Activated naive CD4-positive, alpha-beta T cell treated with anti-CD3 and anti-CD28 coated beads, Interleukin-2, amount 50 U/mL, for 24 hours (primary cell): ENCODE data around the gene ZNF521.

Experiments
- H3K27ac Mint-ChIP-seq: one replicate; pipeline ENCODE4 v1.8.0; 2021; ENCODE audit warnings: mild to moderate bottlenecking, mixed read lengths
- H3K27me3 Mint-ChIP-seq: one replicate; pipeline ENCODE4 v1.8.0; 2021; ENCODE audit warnings: mixed read lengths
- H3K36me3 Mint-ChIP-seq: one replicate; pipeline ENCODE4 v1.8.0; 2021; ENCODE audit warnings: mixed read lengths
- H3K4me1 Mint-ChIP-seq: one replicate; pipeline ENCODE4 v1.8.0; 2021; ENCODE audit warnings: mixed read lengths
- H3K4me3 Mint-ChIP-seq: one replicate; pipeline ENCODE4 v1.8.0; 2021; ENCODE audit warnings: mild to moderate bottlenecking, mixed read lengths
- H3K9me3 Mint-ChIP-seq: one replicate; pipeline ENCODE4 v1.8.0; 2021; ENCODE audit warnings: mixed read lengths

The ZNF521 gene

DNA sequence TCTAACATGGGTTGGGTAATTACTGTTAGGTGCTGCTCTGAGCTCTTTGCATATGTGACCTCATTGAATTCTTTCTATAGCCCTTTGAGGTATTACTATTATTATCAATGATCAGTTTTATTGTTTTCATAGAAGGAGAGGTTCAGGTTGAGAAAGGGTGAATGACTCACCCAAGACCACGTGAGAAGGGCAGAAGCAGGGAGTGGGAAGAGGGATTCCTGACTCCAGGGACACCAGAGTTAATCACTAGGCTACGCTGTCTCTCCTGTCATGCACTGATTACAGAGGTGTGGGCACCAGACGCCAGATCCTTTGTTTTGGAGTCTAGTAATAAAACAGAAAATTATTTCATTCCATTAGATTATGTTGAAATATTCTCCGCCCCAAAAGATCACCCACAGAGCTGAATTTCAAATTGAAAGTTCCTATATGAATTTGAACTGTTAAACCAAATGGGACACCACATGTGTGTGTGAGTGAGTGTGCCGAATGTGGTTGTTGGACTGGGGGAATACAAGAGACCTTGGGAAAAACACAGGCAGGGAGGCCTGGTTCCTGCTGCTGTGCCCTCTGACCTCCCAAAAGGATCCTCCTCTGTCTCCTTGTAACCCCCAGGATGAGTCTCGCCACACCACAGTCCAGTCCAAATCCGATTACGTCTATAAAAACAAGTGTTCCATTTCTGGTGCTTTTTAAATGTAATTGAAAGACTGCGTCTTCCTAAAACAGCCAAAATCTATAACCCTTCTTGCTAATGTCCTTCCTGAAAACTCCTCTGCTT lies 215.4 kb downstream of the ZNF521 start:
- H3K9me3 Mint-ChIP-seq = no peaks in the 10 kb centered on the region
- H3K27me3 Mint-ChIP-seq = peaks cover 1% of the 10 kb centered on the region
- no peaks in the 10 kb centered on the region for H3K36me3 Mint-ChIP-seq
- no peak overlapping the region for H3K4me3 Mint-ChIP-seq
- no peaks in the 10 kb centered on the region for H3K4me1 Mint-ChIP-seq
- H3K27ac Mint-ChIP-seq = no peak overlapping the region

DNA sequence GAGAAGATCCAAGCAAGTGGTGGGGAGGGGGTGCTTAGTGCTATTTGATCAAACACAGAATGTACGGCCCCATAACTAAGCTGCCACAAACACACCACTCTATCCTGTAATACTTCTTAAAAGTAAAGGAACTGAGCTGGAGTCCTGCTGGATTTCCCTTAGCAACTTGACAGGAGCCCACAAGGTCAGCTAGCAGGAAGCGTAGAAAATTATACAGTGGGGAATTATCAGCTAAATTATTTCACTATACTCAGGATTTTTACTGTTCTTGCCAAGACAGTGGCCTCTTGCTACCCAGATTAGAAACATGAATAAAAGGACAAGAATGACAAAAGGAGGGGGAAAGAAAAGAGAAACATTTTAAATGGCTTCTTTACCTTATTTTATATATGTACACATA lies 217.1 kb downstream of the ZNF521 start:
- Mint-ChIP-seq H3K27me3 (peaks cover 1% of the 10 kb centered on the region), H3K4me3 (no peak overlapping the region), H3K4me1 (no peaks in the 10 kb centered on the region), H3K27ac (no peak overlapping the region), H3K36me3 (no peaks in the 10 kb centered on the region), H3K9me3 (no peaks in the 10 kb centered on the region)

DNA sequence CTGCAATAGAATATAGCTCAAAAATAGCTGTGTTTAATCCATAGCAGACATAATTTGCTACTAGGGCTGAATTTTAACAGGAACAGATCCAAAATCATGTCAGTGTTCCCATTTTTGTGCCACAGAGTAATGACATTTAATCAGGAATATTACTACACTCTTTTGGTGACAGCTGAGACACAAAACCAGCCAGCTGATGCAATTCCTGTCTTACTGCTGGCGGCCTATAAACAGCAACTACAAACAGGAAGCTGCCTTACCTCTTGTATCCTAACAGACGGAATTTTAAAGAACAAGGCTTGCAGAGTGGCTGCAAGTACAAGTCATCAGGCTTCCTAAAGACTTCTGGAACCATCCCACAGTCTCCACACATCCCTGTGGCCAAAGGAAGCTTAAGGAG lies 218.1 kb downstream of the ZNF521 start:
- Mint-ChIP-seq H3K4me3 (no peak overlapping the region), H3K4me1 (no peaks in the 10 kb centered on the region), H3K27me3 (peaks cover 1% of the 10 kb centered on the region), H3K9me3 (no peaks in the 10 kb centered on the region), H3K36me3 (no peaks in the 10 kb centered on the region), H3K27ac (no peak overlapping the region)

DNA sequence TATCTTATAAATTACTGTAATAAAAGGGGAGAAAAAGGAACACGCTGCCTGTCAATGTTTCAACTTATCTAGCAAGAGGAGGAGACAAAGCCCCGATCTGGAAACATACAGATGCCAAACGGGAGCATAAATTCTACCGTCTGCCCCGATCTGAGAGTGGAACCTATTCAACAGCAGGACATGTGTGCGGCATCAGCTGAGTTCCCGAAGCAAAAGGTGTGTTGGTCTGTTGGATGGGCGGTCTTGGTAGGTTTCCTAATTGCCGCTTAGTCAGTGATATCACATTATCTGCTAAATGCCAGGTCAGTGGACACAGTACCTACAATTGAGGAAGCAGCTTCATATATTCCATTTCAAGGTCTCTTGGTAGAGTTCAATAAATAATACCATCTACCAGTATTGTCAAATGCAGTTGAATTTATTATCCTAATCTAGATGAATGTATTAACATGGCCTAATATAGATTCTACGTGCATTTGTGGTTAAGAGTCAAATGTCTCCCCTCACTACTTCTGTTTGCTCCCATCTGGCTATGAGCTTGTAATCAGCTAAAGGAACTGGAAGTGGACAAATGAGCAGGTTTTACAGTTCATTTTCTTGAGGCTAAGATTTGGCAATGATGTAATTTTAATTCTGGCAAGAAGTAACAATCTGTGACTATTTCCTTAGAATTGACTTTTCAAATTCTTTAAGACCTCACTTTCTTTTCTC lies 219.0 kb downstream of the ZNF521 start:
- Mint-ChIP-seq H3K36me3 (no peaks in the 10 kb centered on the region), H3K27me3 (peaks cover 1% of the 10 kb centered on the region), H3K4me1 (no peaks in the 10 kb centered on the region), H3K4me3 (no peak overlapping the region), H3K27ac (no peak overlapping the region), H3K9me3 (peaks cover 4% of the 10 kb centered on the region)

DNA sequence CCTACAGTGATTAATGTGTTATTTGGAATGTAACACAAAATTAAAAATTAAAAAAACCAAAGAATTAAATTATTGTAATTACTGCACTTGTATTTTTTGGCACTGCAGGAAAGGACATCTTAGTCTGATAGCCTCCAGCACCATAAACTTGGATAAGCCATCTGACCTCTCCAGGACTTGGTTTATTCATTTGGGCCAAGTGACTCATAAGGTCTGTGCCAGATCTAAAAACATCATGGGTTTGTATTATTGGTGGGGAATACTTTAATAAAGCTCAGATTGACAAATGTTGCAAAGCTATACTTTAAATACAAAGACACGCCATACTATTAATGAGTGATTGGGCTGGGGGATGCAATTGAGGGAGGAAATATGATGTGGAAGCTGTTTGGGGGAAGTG lies 225.2 kb downstream of the ZNF521 start:
- no peaks in the 10 kb centered on the region for H3K4me1 Mint-ChIP-seq
- H3K4me3 Mint-ChIP-seq = no peak overlapping the region
- peaks cover 4% of the 10 kb centered on the region for H3K9me3 Mint-ChIP-seq

DNA sequence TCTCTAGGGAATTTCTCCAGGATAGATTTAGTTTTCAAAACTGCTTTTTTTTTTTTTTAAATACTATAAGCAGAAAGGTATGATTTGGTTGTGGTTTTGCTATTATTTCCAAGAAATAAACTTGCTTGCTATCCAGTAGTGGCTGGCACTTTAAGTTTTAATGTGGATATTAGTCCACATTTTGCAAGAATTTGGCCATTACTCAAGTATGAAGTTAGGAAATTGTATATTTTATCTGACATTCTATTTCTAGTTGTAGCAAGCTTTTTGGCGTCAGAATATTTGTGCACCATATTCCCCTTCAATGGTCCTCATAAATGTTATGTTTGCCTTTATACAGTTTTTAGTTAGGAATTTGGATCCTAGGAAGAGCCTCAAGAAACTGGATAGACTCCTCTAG lies 226.3 kb downstream of the ZNF521 start:
- Mint-ChIP-seq H3K4me1 (no peaks in the 10 kb centered on the region), H3K4me3 (no peak overlapping the region), H3K9me3 (peaks cover 4% of the 10 kb centered on the region)

More for the DNA sequence above, 225.2 kb downstream of the ZNF521 start:
- Mint-ChIP-seq H3K36me3 (no peaks in the 10 kb centered on the region), H3K27ac (no peak overlapping the region), H3K27me3 (no peaks in the 10 kb centered on the region)

DNA sequence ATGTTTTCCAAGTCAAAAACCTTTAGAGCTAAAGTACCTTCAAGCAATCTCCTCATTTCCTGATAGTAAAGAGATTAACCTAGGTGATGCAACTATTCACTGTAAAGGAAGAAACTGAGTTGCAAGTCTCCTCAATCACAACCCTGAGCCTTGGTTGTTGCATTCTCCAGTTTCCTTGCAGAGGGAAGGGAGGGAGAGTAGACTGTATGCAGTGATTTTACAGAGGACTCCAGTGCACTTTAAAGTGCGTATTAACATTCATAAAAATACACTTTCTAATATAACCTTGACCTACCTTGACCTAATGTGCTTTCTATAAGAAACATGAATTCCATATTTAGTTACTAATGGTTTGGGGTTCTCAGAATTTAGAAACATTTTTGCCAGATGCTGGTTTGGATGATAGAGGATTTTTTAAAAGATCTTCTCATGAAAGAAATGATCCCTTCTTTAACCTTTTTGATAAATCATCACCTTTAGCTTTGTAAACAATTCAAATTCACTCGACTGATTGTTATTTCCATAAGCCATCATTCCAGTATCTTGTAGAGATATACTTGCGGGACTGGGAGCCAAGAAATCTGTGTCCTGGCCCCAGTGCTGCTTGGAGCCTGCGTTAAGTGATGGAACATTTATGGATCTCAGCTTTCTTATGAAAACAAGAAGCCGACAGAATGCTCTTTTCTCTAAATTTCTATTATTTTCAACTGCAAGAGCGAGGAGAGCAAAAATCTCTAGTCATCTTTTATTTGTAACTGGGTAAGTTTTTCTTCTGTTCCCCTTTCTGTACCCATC lies 228.3 kb downstream of the ZNF521 start:
- no peak overlapping the region for H3K4me3 Mint-ChIP-seq
- no peaks in the 10 kb centered on the region for H3K36me3 Mint-ChIP-seq

More for the DNA sequence above, 226.3 kb downstream of the ZNF521 start:
- Mint-ChIP-seq H3K36me3 (no peaks in the 10 kb centered on the region), H3K27me3 (no peaks in the 10 kb centered on the region), H3K27ac (no peak overlapping the region)

DNA sequence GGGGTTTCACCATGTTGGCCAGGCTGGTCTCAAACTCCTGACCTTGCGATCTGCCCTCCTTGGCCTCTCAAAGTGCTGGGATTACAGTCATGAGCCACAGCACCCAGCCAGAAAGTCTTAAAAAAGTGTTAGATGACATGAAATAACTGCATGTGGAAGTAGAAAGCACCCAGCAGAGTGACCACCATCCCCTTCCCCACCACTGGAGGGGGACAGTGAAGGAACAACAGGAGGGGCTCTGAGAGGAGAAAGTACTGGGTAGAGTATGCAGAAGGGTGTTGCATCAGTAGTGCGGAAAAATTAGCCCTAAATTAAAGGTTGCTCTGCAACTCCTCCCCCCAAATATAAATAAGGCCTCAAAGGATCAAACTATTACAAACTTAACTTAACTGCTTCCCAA lies 230.5 kb downstream of the ZNF521 start:
- Mint-ChIP-seq H3K4me3 (no peak overlapping the region), H3K4me1 (no peaks in the 10 kb centered on the region), H3K27ac (no peak overlapping the region), H3K36me3 (no peaks in the 10 kb centered on the region), H3K27me3 (no peaks in the 10 kb centered on the region), H3K9me3 (peaks cover 5% of the 10 kb centered on the region)

More for the DNA sequence above, 228.3 kb downstream of the ZNF521 start:
- H3K4me1 Mint-ChIP-seq = no peaks in the 10 kb centered on the region
- peaks cover 2% of the 10 kb centered on the region for H3K9me3 Mint-ChIP-seq
- no peak overlapping the region for H3K27ac Mint-ChIP-seq
- H3K27me3 Mint-ChIP-seq = no peaks in the 10 kb centered on the region

DNA sequence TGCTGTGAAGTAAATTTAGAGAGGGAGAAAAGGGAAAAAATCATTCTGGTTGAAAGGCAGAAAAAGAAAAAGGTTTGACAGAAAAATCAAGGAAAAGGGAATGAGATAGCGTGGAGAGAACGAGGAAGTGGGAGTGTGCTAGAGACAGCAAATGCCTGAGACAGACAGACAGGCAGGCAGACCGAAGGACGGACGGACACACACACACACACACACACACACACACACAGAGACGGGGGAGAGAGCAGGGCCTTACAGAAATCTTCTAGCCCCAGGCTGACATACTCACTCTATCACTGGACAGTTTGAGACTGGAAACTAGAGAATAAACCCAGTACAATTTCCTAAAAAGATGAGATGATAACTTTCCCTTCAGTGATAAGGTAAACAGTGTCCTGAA lies 238.4 kb downstream of the ZNF521 start:
- peaks cover 2% of the 10 kb centered on the region for H3K27me3 Mint-ChIP-seq

DNA sequence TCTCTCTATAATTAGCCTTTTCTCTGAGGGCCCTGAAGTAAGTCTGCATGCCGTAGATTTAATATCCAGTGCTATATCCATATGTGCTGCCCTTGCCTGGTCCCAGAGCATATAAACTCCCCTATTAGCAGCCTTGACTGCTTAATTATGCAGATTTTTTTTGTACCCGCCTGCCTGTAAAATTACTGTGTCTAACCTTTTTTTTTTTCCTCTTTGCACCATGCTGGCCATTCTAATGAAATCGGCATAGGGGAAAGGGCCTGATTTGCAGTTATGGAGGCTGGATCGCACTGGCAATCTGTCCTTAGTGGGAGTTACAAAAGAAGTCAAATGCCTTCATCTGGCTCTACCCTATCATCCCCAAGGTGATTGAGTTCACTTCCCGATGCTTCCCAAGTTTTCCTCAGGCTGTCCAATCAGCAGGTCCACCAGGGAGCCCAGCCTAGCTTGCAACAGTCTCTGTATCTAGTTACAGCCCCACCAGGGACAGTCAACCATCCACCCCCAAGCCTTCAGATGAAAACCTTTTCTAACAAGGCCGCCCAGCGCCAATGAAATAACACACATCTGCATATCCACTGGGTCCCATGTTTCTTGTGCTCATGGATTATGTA lies 239.0 kb downstream of the ZNF521 start:
- Mint-ChIP-seq H3K4me1 (no peaks in the 10 kb centered on the region), H3K4me3 (no peak overlapping the region), H3K9me3 (peaks cover 10% of the 10 kb centered on the region), H3K27ac (no peak overlapping the region), H3K36me3 (no peaks in the 10 kb centered on the region), H3K27me3 (peaks cover 2% of the 10 kb centered on the region)

More for the DNA sequence above, 238.4 kb downstream of the ZNF521 start:
- Mint-ChIP-seq H3K36me3 (no peaks in the 10 kb centered on the region), H3K27ac (no peak overlapping the region), H3K9me3 (peaks cover 10% of the 10 kb centered on the region), H3K4me3 (no peak overlapping the region), H3K4me1 (no peaks in the 10 kb centered on the region)

DNA sequence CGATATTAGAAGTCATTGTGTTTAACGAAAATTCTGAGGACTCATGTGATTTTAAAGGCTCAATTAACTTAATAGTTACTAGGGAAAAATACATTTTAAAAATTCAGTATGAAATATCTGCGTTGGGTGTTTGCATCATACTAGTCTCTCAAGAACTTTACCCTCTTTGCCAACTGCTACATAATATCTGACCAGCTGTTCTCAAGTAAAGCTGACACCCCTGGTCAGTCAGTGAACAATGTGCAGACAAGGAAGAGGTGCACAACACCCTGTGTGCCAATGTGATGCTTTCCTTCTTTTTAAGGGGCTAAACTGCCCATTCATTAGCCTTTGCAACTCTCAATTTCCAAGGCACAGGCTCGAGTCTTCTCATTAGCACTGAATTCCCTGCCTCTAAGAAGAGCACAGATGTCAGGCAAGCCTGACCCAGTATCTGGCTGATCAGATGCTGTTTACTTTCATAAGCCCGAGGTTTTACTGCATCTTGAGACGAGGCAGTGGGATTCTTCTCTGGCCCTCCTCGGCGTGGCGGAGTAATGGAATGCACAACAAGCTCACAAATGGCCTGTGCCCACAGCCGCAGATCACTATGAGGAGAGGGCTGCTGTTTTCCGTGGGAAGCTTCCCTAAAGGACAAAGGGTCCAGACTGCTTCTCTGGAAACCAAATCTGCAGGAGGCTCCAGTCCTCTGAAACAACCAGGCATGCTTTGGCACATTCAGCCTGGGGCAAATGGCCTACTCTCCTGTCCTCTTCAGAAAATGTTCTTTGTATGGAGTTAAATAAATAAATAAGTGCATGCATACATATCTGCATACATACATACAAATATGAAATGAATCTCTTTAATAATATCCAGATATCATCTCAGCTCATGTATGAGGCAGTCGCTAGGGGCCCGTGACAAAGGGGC lies 240.3 kb downstream of the ZNF521 start:
- no peaks in the 10 kb centered on the region for H3K4me1 Mint-ChIP-seq
- no peak overlapping the region for H3K27ac Mint-ChIP-seq
- H3K4me3 Mint-ChIP-seq = no peak overlapping the region
- H3K36me3 Mint-ChIP-seq = no peaks in the 10 kb centered on the region
- peaks cover 2% of the 10 kb centered on the region for H3K27me3 Mint-ChIP-seq
- H3K9me3 Mint-ChIP-seq = peaks cover 5% of the 10 kb centered on the region

DNA sequence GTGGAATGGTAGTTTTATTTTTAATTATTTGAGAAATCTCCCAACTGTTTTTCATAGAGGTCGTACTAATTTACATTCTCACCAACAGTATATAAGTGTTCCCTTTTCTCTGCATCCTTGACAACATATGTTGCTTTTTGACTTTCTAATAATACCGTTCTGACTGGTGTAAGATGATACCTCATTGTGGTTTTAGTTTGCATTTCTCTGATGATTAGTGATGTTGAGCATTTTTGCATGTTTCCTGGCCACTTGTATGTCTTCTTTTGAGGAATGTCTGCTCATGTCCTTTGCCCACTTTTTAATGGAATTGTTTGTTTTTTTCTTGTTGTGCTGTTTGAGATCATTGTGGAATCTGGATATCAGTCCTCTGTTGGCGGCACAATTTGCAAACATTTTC lies 242.5 kb downstream of the ZNF521 start:
- Mint-ChIP-seq H3K36me3 (no peaks in the 10 kb centered on the region), H3K4me1 (no peaks in the 10 kb centered on the region), H3K27ac (no peak overlapping the region), H3K27me3 (peaks cover 2% of the 10 kb centered on the region), H3K9me3 (no peaks in the 10 kb centered on the region), H3K4me3 (no peak overlapping the region)

DNA sequence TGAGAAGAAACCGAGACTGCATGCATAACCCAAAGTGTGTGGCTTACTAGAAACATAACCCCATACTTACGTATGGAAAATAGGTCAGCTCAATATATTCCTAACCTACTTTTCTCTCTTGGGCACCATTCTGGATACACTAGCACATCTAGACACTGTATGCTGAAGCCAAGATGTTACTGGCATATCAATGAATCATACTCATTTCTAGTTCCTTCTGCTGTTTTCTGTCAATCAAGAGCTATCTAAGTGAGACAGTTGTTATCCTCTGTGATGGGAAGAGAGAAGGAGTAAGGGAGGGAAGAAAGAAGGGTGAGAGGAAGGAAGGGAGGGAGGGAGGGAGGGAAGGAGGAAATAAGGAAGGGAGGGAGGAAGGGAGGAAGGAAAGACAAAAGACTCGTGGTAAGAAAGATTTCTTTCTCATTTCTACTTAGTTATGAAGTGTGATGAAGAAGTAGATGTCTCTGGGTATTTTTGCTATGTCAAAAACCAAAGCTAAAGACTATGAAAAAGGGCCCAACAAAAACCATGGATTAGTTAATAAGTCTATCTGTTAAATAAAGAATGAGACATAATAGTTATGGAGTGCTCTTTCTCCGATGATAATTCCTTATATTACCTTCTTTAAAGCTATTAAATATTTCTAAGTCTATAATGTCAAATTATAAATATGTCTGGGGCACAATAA lies 248.4 kb downstream of the ZNF521 start:
- H3K36me3 Mint-ChIP-seq = no peaks in the 10 kb centered on the region
- H3K4me3 Mint-ChIP-seq = no peak overlapping the region
- H3K4me1 Mint-ChIP-seq = no peaks in the 10 kb centered on the region
- H3K27ac Mint-ChIP-seq = no peak overlapping the region
- no peaks in the 10 kb centered on the region for H3K27me3 Mint-ChIP-seq
- H3K9me3 Mint-ChIP-seq = no peaks in the 10 kb centered on the region

DNA sequence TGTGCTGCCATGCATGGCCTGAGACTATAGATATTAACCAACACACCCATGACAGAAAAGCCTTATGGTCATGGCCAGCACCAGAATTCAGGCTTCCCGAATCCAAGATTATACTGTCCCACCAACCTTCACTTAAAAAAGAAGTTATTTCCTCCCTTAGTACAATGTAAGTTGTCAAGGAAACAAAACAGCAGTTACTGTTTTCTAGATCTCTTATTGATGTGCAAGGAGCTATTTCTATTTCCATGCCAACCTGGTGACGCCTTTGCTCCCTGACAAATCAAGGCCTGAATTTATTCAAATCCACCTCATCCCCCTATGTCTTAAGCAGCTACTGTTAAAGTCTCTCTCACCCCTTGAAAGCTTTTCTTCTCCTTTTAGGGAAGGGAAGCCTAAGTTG lies 249.3 kb downstream of the ZNF521 start:
- Mint-ChIP-seq H3K36me3 (no peaks in the 10 kb centered on the region), H3K27ac (no peak overlapping the region), H3K4me1 (no peaks in the 10 kb centered on the region), H3K27me3 (no peaks in the 10 kb centered on the region), H3K9me3 (no peaks in the 10 kb centered on the region), H3K4me3 (no peak overlapping the region)
